GM21423 (cell line): ENCODE measurements around the gene IL24.

ENCODE experiments used
- ATAC-seq: cut with Tn5 transposase; IDR thresholded peaks from one replicate; pipeline ENCODE4 v1.9.1; 2021; ENCODE audit warnings: mild to moderate bottlenecking, moderate library complexity; ENCODE audit not compliant: unreplicated experiment

The IL24 gene

DNA sequence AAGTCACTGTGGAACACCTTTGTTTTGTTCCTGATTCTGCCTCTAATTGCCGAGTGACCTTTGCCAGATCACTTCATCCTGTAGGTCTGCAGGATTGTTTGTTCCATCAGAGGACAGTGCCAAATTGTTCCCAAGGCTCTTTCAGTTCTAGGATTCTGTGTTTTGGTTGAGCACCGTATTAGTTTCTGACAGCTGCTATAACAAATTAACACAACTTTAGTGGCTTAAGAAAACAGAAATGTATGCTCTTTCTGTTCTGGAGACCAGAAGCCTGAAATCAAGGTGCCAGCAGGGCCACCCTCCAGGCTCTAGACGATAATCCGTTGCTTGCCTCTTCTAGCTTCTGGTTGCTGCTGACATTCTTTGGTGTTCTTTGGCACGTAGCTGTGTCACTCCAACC, 52.4 kb downstream of the IL24 start:
- no peak for ATAC-seq

GRCh38 chr1:206951318-206952100, 54.3 kb downstream of the IL24 start:
- peak; percentile 46 for ATAC-seq

DNA sequence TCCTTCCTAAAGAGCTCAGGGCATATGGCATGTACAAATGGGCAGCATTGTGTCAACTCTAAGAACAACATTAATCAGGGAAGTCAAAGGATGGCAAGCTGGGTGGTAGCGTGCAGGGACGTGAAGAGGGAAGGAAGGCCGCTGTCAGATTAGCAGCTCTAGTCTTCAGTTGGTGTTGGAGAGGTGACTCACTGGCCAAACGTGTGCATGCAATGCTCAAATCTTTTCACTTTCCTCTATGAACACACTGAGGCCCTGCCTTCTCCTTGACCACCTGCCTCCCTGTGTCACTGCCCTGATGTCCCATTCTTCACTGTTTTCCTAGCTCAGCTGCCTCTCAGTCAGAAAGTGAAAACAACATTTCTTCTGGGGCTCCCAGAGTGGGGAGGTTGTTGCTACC, 54.9 kb downstream of the IL24 start:
- no peak for ATAC-seq

GRCh38 chr1:206953126-206953525, 55.9 kb downstream of the IL24 start:
- no peak for ATAC-seq

DNA sequence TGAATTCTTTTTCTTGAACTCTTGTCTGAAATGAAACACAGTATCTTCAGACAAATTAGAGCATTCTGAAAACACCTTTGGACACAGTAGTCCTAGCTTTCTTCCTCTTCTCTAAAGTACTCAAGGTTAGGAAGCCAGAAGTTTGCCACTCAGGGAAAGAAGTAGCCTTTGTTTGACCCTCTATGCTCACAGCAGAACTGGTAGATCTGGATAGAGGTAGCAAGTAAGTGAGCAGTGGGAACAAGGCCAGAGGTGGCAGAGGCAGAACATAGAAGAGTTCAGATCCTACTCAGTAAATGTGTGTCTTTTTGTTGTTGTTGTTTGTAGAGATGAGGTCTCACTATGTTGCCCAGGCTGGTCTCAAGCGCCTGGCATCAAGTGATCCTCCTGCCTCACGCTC, 56.4 kb downstream of the IL24 start:
- no peak for ATAC-seq
